K562 (cell line): Measurements from ENCODE around the gene ZNF776. TPM values are rescaled to one million over a fixed set of nuclear protein-coding genes. Genes with fewer than 3 reads are reported as not detected.

Source experiments
- ATAC-seq: fragments of 200-7000 bp; cut with Tn5 transposase; 3 replicates; pipeline ENCODE4 v1.9.1; 2020; ENCODE audit warnings: moderate library complexity
- BruUV-seq: library from RNA; stranded (reverse); fragments of 400-500 nt; replicated peaks from 2 replicates; lab custom pipeline; 2021; lab: Mats Ljungman, UMichigan
- CTCF ChIA-PET: fragments of 300-600 bp; formaldehyde crosslinking; extraction: SDS; loops from one replicate; lab custom pipeline; 2021; ENCODE audit warnings: low intra/inter-chr PET ratio; lab: Yijun Ruan, JAX
- POLR2A ChIA-PET: fragments of 300-600, 350-650 bp; sonication (Branson Sonifier 250); formaldehyde crosslinking; extraction: SDS; loops from one replicate; lab custom pipeline; 2021; ENCODE audit warnings: antibody characterized with exemption, inconsistent platforms; lab: Yijun Ruan, JAX
- DNase-seq, 4 experiments: peaks; one replicate each; pipeline versions ENCODE4 v3.0.0 to v3.0.0-alpha.2; 2011 to 2018; ENCODE audit warnings: low spot score in 3 of 4, mixed read lengths in 3 of 4; ENCODE audit errors: extremely low read depth in 1 of 4
- FAIRE-seq: peaks from 2 replicates; lab custom pipeline; 2011; peaks lifted over from hg19 to GRCh38; lab: Jason Lieb, UNC
- H2AFZ ChIP-seq: 2 replicates; pipeline ENCODE4 v1.6.0; 2011; ENCODE audit warnings: low read depth, low read length, control low read depth, inconsistent platforms
- H3K27ac ChIP-seq: fragments of 200-600 bp; 3 replicates; pipeline ENCODE4 v1.8.0; 2011; ENCODE audit warnings: low read depth, mild to moderate bottlenecking, control low read depth, inconsistent platforms, low read length, moderate library complexity, mixed read lengths; ENCODE audit errors: extremely low read depth
- H3K27me3 ChIP-seq, 2 experiments: fragments of 300-600 bp in 1 of 2; 2 replicates in 1 of 2; 3 replicates in 1 of 2; pipeline versions ENCODE4 v1.6.0 to v1.8.0; 2011; ENCODE audit warnings: inconsistent platforms in 2 of 2, low read length in 2 of 2, mild to moderate bottlenecking in 1 of 2, mixed read lengths in 1 of 2, moderate library complexity in 1 of 2; ENCODE audit not compliant: control insufficient read depth in 2 of 2, insufficient read depth in 2 of 2
- H3K36me3 ChIP-seq: fragments of 300-600 bp; 3 replicates; pipeline ENCODE4 v1.8.0; 2011; ENCODE audit warnings: mild to moderate bottlenecking, low read length, inconsistent platforms; ENCODE audit not compliant: control insufficient read depth, insufficient read depth
- H3K4me1 ChIP-seq, 2 experiments: fragments of 200-600 bp in 1 of 2; replicated peaks in 1 of 2; 2 replicates in 1 of 2; 3 replicates in 1 of 2; pipeline versions ENCODE4 v1.5.1 to v1.8.0; 2011; ENCODE audit warnings: inconsistent platforms in 2 of 2, low read length in 2 of 2, mild to moderate bottlenecking in 1 of 2, mixed read lengths in 1 of 2, moderate library complexity in 1 of 2; ENCODE audit not compliant: control insufficient read depth in 2 of 2, insufficient read depth in 2 of 2
- H3K4me2 ChIP-seq: 2 replicates; pipeline ENCODE4 v1.6.1; 2011; ENCODE audit warnings: low read length, control low read depth, inconsistent platforms, mixed read lengths; ENCODE audit not compliant: insufficient read depth
- H3K4me3 ChIP-seq: fragments of 200-600 bp; sonication (generic), shearing (Covaris generic); 2 replicates; pipeline ENCODE4 v1.5.1; 2016; ENCODE audit warnings: control low read depth, inconsistent platforms
- H3K79me2 ChIP-seq: fragments of 200-600 bp; 3 replicates; pipeline ENCODE4 v1.8.0; 2011; ENCODE audit warnings: low read length, inconsistent platforms; ENCODE audit not compliant: control insufficient read depth, insufficient read depth
- H3K9ac ChIP-seq, 2 experiments: 2 replicates each; pipeline versions ENCODE4 v1.6.0 to v1.6.1; 2011; ENCODE audit warnings: low read depth in 2 of 2, low read length in 2 of 2, control low read depth in 1 of 2, inconsistent platforms in 1 of 2, mild to moderate bottlenecking in 1 of 2, mixed read lengths in 1 of 2; ENCODE audit not compliant: insufficient read depth in 1 of 2
- H3K9me1 ChIP-seq: one replicate; pipeline ENCODE4 v1.6.0; 2011; ENCODE audit warnings: inconsistent platforms, mild to moderate bottlenecking, low read length, moderate library complexity; ENCODE audit not compliant: control insufficient read depth, insufficient read depth
- H3K9me3 ChIP-seq: replicated peaks from 2 replicates; pipeline ENCODE4 v1.5.1; 2011; ENCODE audit warnings: low read depth, low read length, inconsistent platforms; ENCODE audit not compliant: control insufficient read depth, insufficient read depth
- H4K20me1 ChIP-seq: replicated peaks from 2 replicates; pipeline ENCODE4 v1.6.1; 2011; ENCODE audit warnings: low read length, inconsistent platforms, mixed read lengths; ENCODE audit not compliant: control insufficient read depth, insufficient read depth
- BRF1 ChIP-seq: IDR thresholded peaks from 3 replicates; pipeline ENCODE4 v1.6.1; 2011; ENCODE audit warnings: borderline replicate concordance, mild to moderate bottlenecking; ENCODE audit not compliant: insufficient read length; ENCODE audit errors: extremely low read depth
- FUS ChIP-seq: fragments of 200-400 bp; formaldehyde crosslinking; optimal IDR thresholded peaks from 2 replicates; pipeline ENCODE3; 2017; ENCODE audit warnings: low read depth, low read length
- KLF16 ChIP-seq: IDR thresholded peaks from 2 replicates; pipeline ENCODE4 v1.6.1; 2016; ENCODE audit warnings: antibody characterized with exemption
- MAFG ChIP-seq: fragments of 450-650 bp; conservative IDR thresholded peaks from 2 replicates; pipeline ENCODE4 v1.6.1; 2016; ENCODE audit warnings: missing genetic modification characterization, missing compliant biosample characterization
- MITF ChIP-seq: IDR thresholded peaks from 2 replicates; pipeline ENCODE4 v1.6.1; 2014; ENCODE audit warnings: antibody characterized with exemption
- NR3C1 ChIP-seq: sonication (generic); formaldehyde crosslinking; IDR thresholded peaks from 2 replicates; pipeline ENCODE4 v1.8.1; 2022; ENCODE audit warnings: missing genetic modification reagents
- SRSF7 ChIP-seq: fragments of 200-400 bp; formaldehyde crosslinking; optimal IDR thresholded peaks from 2 replicates; pipeline ENCODE3; 2017; ENCODE audit warnings: mild to moderate bottlenecking, low read depth, low read length
- THAP7 ChIP-seq: fragments of 250-450 bp; sonication (Bioruptor Pico); IDR thresholded peaks from 2 replicates; pipeline ENCODE4 v1.5.0; 2021
- ZNF76 ChIP-seq: fragments of 250-450 bp; sonication (Bioruptor Pico); IDR thresholded peaks from 2 replicates; pipeline ENCODE4 v1.4.0; 2020; ENCODE audit warnings: mild to moderate bottlenecking, moderate library complexity, borderline replicate concordance
- ZSCAN32 ChIP-seq: fragments of 450-650 bp; formaldehyde crosslinking; IDR thresholded peaks from 2 replicates; pipeline ENCODE4 v1.4.0; 2020; ENCODE audit warnings: mild to moderate bottlenecking, moderate library complexity
- WGBS: fragments of 100-300 bp; shearing (Covaris generic); methylation state at CpG from one replicate; pipeline ENCODE4 v1.1.6; 2016; ENCODE audit warnings: low coverage, mixed read lengths; ENCODE audit not compliant: insufficient coverage; ENCODE audit errors: missing lambda C conversion rate; 5-methylcytosine and 5-hydroxymethylcytosine counted together
- in situ Hi-C: fragments of 300-500 bp; cut with MboI; formaldehyde crosslinking; loops from 4 replicates; pipeline ENCODE4 v1.15.0; 2018; ENCODE audit warnings: inconsistent platforms, mixed read lengths
- intact Hi-C: fragments of 100-400 bp; cut with micrococcal nuclease; formaldehyde crosslinking; loops from 2 replicates; pipeline ENCODE4 v1.14.2; 2022
- polyA plus RNA-seq, 8 experiments: library from polyadenylated mRNA; depleted of rRNA in 4 of 8; stranded (reverse) in 5 of 8; unstranded in 3 of 8; fragments of >200 nt; fragmentation: Nextera tagmentation in 2 of 8; fragmentation: Illumina TruSeq in 1 of 8; extraction: Ambion mirVana in 2 of 8; extraction: Trizol in 1 of 8; gene quantifications; 2 replicates each; pipeline versions ENCODE4 v1.2.1 to v1.2.3, GENCODE V29; 2011 to 2014; ENCODE audit warnings: inconsistent platforms in 1 of 8, missing spikeins in 1 of 8
- total RNA-seq, 7 experiments: library from RNA; depleted of rRNA in 6 of 7; stranded (reverse); fragments of >200 nt in 6 of 7; fragmentation: Illumina TruSeq in 2 of 7; extraction: Trizol in 2 of 7; gene quantifications; 2 replicates each; pipeline versions ENCODE4 v1.2.1 to v1.2.3, GENCODE V29; 2011 to 2021; ENCODE audit warnings: low replicate concordance in 1 of 7
- TF ChIP-seq, protein P1 (sequence below): fragments of 450-650 bp; IDR thresholded peaks from 2 replicates; pipeline ENCODE4 v1.6.1; 2018; ENCODE audit not compliant: partially characterized antibody

The ZNF776 gene
- total and polyA plus RNA-seq, 9 of the 15 experiments (the other 6 are each of a cell fraction or from before 2014, with no cell fraction given) = 2.2 to 16.9 (median 8.2) TPM

DNA sequence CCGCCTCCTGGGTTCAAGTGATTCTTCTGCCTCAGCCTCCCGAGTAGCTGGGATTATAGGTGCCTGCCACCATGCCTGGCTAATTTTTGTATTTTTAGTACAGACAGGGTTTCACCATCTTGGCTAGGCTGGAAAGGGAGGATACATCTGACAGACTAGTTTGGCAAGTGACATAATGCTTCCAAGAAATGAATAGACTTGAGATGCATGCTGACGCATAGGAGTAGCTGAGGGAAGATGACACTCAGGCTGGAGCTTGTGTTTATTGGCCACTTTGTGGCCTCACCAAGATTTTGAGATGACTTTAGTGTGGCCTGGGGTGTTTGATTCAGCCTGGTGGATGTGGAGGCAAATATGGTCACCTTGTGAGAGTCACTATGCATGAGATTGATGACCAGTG lies 26.9 kb downstream of the ZNF776 start:
- in situ Hi-C loops (no loop called here), intact Hi-C loops (no loop called here)
- BruUV-seq = no TSS peak
- ChIA-PET POLR2A (interaction anchor here (0.6 kb wide), 1 partner anchor 413 kb away, joined by 3 read pairs; no protein-coding TSS in a partner anchor), CTCF (no interaction called here)
- Histone ChIP-seq H3K4me1 (peaks cover 3 to 15% of the 10 kb centered on the region in 2 experiments; a peak in 4 of 5 replicates), H3K27ac (no peak overlapping the region), H3K27me3 (no peaks in the 10 kb centered on the region), H3K9me3 (peaks cover 22% of the 10 kb centered on the region), H3K4me2 (no peak overlapping the region), H3K36me3 (peaks cover 56% of the 10 kb centered on the region), H3K9ac (no peak overlapping the region), H3K79me2 (peaks cover 69% of the 10 kb centered on the region), H4K20me1 (no peaks in the 10 kb centered on the region), H3K4me3 (no peak overlapping the region), H3K9me1 (no peaks in the 10 kb centered on the region), H2AFZ (no peak overlapping the region)
- DNase-seq (no peak), ATAC-seq (no peak), FAIRE-seq (no peak)
- WGBS = 75% methylated on average over 2 of the region's 3 CpGs
- no peak for TF ChIP-seq THAP7 (CRISPR knock-in tag)
- no peak for TF ChIP-seq FUS
- no peak for TF ChIP-seq ZSCAN32 (CRISPR knock-in tag)
- TF ChIP-seq KLF16 = no peak
- TF ChIP-seq, protein P1, sequence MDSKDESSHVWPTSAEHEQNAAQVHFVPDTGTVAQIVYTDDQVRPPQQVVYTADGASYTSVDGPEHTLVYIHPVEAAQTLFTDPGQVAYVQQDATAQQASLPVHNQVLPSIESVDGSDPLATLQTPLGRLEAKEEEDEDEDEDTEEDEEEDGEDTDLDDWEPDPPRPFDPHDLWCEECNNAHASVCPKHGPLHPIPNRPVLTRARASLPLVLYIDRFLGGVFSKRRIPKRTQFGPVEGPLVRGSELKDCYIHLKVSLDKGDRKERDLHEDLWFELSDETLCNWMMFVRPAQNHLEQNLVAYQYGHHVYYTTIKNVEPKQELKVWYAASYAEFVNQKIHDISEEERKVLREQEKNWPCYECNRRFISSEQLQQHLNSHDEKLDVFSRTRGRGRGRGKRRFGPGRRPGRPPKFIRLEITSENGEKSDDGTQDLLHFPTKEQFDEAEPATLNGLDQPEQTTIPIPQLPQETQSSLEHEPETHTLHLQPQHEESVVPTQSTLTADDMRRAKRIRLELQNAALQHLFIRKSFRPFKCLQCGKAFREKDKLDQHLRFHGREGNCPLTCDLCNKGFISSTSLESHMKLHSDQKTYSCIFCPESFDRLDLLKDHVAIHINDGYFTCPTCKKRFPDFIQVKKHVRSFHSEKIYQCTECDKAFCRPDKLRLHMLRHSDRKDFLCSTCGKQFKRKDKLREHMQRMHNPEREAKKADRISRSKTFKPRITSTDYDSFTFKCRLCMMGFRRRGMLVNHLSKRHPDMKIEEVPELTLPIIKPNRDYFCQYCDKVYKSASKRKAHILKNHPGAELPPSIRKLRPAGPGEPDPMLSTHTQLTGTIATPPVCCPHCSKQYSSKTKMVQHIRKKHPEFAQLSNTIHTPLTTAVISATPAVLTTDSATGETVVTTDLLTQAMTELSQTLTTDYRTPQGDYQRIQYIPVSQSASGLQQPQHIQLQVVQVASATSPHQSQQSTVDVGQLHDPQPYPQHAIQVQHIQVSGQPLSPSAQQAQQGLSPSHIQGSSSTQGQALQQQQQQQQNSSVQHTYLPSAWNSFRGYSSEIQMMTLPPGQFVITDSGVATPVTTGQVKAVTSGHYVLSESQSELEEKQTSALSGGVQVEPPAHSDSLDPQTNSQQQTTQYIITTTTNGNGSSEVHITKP = no peak
- no peak for TF ChIP-seq MITF
- TF ChIP-seq MAFG = no peak
- no peak for TF ChIP-seq ZNF76 (CRISPR knock-in tag)
- TF ChIP-seq SRSF7 = no peak
- no peak for TF ChIP-seq NR3C1
- no peak for TF ChIP-seq BRF1
